H1 (cell line): ENCODE measurements around the gene RNF111. TPM values are rescaled to one million over a fixed set of nuclear protein-coding genes. Genes with fewer than 3 reads are reported as not detected.

Source experiments
- TAF1 ChIP-seq: IDR thresholded peaks from 2 replicates; pipeline ENCODE4 v1.6.1; 2011; ENCODE audit warnings: mild to moderate bottlenecking, low read depth, low read length
- polyA plus RNA-seq, 7 experiments: library from polyadenylated mRNA; depleted of rRNA in 3 of 7; stranded (reverse) in 5 of 7; unstranded in 2 of 7; fragments of >200 nt in 5 of 7; fragments of 200-250 nt in 2 of 7; gene quantifications; 1 replicate in 5 of 7; 2 replicates in 1 of 7; 4 replicates in 1 of 7; pipeline versions ENCODE4 v1.2.1 to v1.2.3, GENCODE V29; 2011 to 2013; ENCODE audit warnings: missing spikeins in 2 of 7, mixed read lengths in 2 of 7
- total RNA-seq: library from RNA; stranded (reverse); fragmentation: NEBNext Ultra II Directional; extraction: Animal tissue kit (Norgen Biotek cat#: 25700); gene quantifications from 2 replicates; pipeline ENCODE4 v1.2.1, GENCODE V29; 2021

The RNF111 gene
- total and polyA plus RNA-seq, 2 of the 8 experiments (the other 6 are each of a cell fraction or from before 2014, with no cell fraction given), result 18.5 to 26.6 TPM

- no peak for TF ChIP-seq TAF1
These were observed 7.0 kb upstream of the RNF111 start (continued) for GRCh38 chr15:58980351-58980939.
